ENCODE measurements around the gene GSG1. TPM values are rescaled to one million over a fixed set of nuclear protein-coding genes. Genes with fewer than 3 reads are reported as not detected.

The GSG1 gene
- total RNA-seq, result not detected
- polyA plus RNA-seq, result not detected
- long read RNA-seq, donor 1, partial matches to known transcripts, result 0 of 1 reads
- long read RNA-seq, donor 1, other reads (novel, unspliced or antisense), result 0 of 1 reads
- long read RNA-seq, donor 2, result 0 reads

- WGBS, 5 donors, result 75 to 85% (median 77%) methylated on average over 7 to 8 of the region's 8 CpGs
- TF ChIP-seq POLR2AphosphoS5 (IDR thresholded peaks at IDR 0.05) (no peak), POLR2A (IDR thresholded peaks at IDR 0.05) (no peak), CTCF (IDR thresholded peaks at IDR 0.05 in 8 of 11, conservative IDR thresholded peaks at IDR 0.05 in 3 of 11) (no peak)
- no peak for DNase-seq
- Histone ChIP-seq H3K27me3 (replicated peaks in 1 of 7) (no peaks in the 10 kb centered on the region), H3K4me1 (peaks cover 24 to 47% (median 38%) of the 10 kb centered on the region in 6 donors), H3K4me3 (no peak within 1 kb of the TSS), H3K27ac (peak within 1 kb of the TSS; percentile 85 to 96 (median 90)), H3K9me3 (peaks cover 0 to 5% (median 0%) of the 10 kb centered on the region in 8 donors), H3K36me3 (no peaks in the 10 kb centered on the region)
- intact Hi-C loops (cut with DNase I; ENCODE audit: low total_unique reads), result loop anchor here (5.0 kb wide), 1 partner anchor 104 kb away; no protein-coding TSS in a partner anchor
These were observed at the start of gene GSG1 for GRCh38 chr12:13103391-13104033. TSS of gene GSG1 (minus strand) at chr12:13103667. CDS start at chr12:13103512, 155 bp downstream.

- Histone ChIP-seq H3K9me3 (no peaks in the 10 kb centered on the region), H3K27ac (no peak overlapping the region)
- 82 to 91% (median 87%) methylated on average over 7 of the region's 7 CpGs for WGBS, 5 donors
These were observed 49.7 kb upstream of the GSG1 start for GRCh38 chr12:13153180-13153579.

GRCh38 chr12:13152756-13153155 lies 49.3 kb upstream of the GSG1 start:
- no peak for TF ChIP-seq CTCF (IDR thresholded peaks at IDR 0.05 in 8 of 11, conservative IDR thresholded peaks at IDR 0.05 in 3 of 11)
- no peak for TF ChIP-seq POLR2AphosphoS5 (IDR thresholded peaks at IDR 0.05)
- no peak for TF ChIP-seq POLR2A (IDR thresholded peaks at IDR 0.05)
- 81 to 93% (median 88%) methylated on average over 6 of the region's 6 CpGs for WGBS, 5 donors
- intact Hi-C loops (cut with DNase I; ENCODE audit: low total_unique reads), result no loop called here

More at GRCh38 chr12:13153180-13153579, 49.7 kb upstream of the GSG1 start:
- H3K27me3 ChIP-seq (replicated peaks in 1 of 7), result no peaks in the 10 kb centered on the region
- H3K36me3 ChIP-seq, result no peaks in the 10 kb centered on the region
- intact Hi-C loops (cut with DNase I; ENCODE audit: low total_unique reads), result no loop called here
- peaks cover 0 to 16% (median 9%) of the 10 kb centered on the region in 6 donors for H3K4me1 ChIP-seq
- no peak overlapping the region for H3K4me3 ChIP-seq
- TF ChIP-seq POLR2AphosphoS5 (IDR thresholded peaks at IDR 0.05) (no peak), POLR2A (IDR thresholded peaks at IDR 0.05) (no peak), CTCF (IDR thresholded peaks at IDR 0.05 in 8 of 11, conservative IDR thresholded peaks at IDR 0.05 in 3 of 11) (no peak)
- no peak for DNase-seq

GRCh38 chr12:13152281-13152680 lies 48.8 kb upstream of the GSG1 start:
- 86 to 94% (median 88%) methylated on average over 1 of the region's 1 CpG for WGBS, 5 donors
- H3K4me1 ChIP-seq, result peaks cover 0 to 16% (median 9%) of the 10 kb centered on the region in 6 donors
- no peak for TF ChIP-seq CTCF (IDR thresholded peaks at IDR 0.05 in 8 of 11, conservative IDR thresholded peaks at IDR 0.05 in 3 of 11)
- TF ChIP-seq POLR2AphosphoS5 (IDR thresholded peaks at IDR 0.05), result no peak
- no peak for TF ChIP-seq POLR2A (IDR thresholded peaks at IDR 0.05)
- no peak overlapping the region for H3K27ac ChIP-seq
- H3K9me3 ChIP-seq, result no peaks in the 10 kb centered on the region
- H3K27me3 ChIP-seq (replicated peaks in 1 of 7), result no peaks in the 10 kb centered on the region
- no peaks in the 10 kb centered on the region for H3K36me3 ChIP-seq
- no peak for DNase-seq
- H3K4me3 ChIP-seq, result no peak overlapping the region
- intact Hi-C loops (cut with DNase I; ENCODE audit: low total_unique reads), result no loop called here

More at GRCh38 chr12:13152756-13153155, 49.3 kb upstream of the GSG1 start:
- H3K27ac ChIP-seq, result no peak overlapping the region
- no peaks in the 10 kb centered on the region for H3K36me3 ChIP-seq
- no peaks in the 10 kb centered on the region for H3K9me3 ChIP-seq
- H3K27me3 ChIP-seq (replicated peaks in 1 of 7), result no peaks in the 10 kb centered on the region
- H3K4me1 ChIP-seq, result peaks cover 0 to 16% (median 9%) of the 10 kb centered on the region in 6 donors
- H3K4me3 ChIP-seq, result no peak overlapping the region
- DNase-seq, result no peak

Measured in spleen (tissue), 13 donors.